NCI-H748 (cell line): Measurements from ENCODE around the gene STK39.
A peak's percentile ranks its signal among the peaks of the same experiment; 100 is the strongest.
"Not testable (repeated sequence)": the region's sequence is repeated elsewhere in the genome, so short reads cannot be mapped to it uniquely, and the experiment has no call there.

Source experiments
- DNase-seq: peaks from one replicate; lab custom pipeline; 2025; ENCODE audit not compliant: unreplicated experiment; lab: John Stamatoyannopoulos, UW

The STK39 gene

GRCh38 chr2:168140892-168141291 is 106.5 kb downstream of the STK39 start:
- DNase-seq = no peak

- DNase-seq = no peak
Measured at GRCh38 chr2:168139852-168140251, 107.5 kb downstream of the STK39 start.

- DNase-seq = peak; percentile 36
Measured at GRCh38 chr2:168138901-168139300, 108.5 kb downstream of the STK39 start.

- DNase-seq = no peak
Measured at GRCh38 chr2:168138374-168138773, 109.0 kb downstream of the STK39 start.

GRCh38 chr2:168137510-168138180 is 109.8 kb downstream of the STK39 start:
- DNase-seq = peak; percentile 33

GRCh38 chr2:168136392-168136977 is 110.9 kb downstream of the STK39 start:
- DNase-seq = peak; percentile 38

- no peak for DNase-seq
Measured at GRCh38 chr2:168135630-168136029, 111.8 kb downstream of the STK39 start.

GRCh38 chr2:168135121-168135520 is 112.3 kb downstream of the STK39 start:
- no peak for DNase-seq

GRCh38 chr2:168134485-168134884 is 112.9 kb downstream of the STK39 start:
- DNase-seq = no peak

- DNase-seq = no peak
Measured at GRCh38 chr2:168132389-168132788, 115.0 kb downstream of the STK39 start.

- DNase-seq = no peak
Measured at GRCh38 chr2:168130346-168130745, 117.0 kb downstream of the STK39 start.

GRCh38 chr2:168127371-168127770 is 120.0 kb downstream of the STK39 start:
- DNase-seq = no peak

GRCh38 chr2:168122210-168122609 is 125.2 kb downstream of the STK39 start:
- DNase-seq = not testable (repeated sequence)

- peak; percentile 41 for DNase-seq
Measured at GRCh38 chr2:168120730-168121129, 126.7 kb downstream of the STK39 start.

- DNase-seq = peak; percentile 3
Measured at GRCh38 chr2:168120310-168120709, 127.1 kb downstream of the STK39 start.

- DNase-seq = peak; percentile 71
Measured at GRCh38 chr2:168119515-168120141, 127.8 kb downstream of the STK39 start.

GRCh38 chr2:168118733-168119514 is 128.5 kb downstream of the STK39 start:
- DNase-seq = peak; percentile 80

GRCh38 chr2:168116448-168116847 is 130.9 kb downstream of the STK39 start:
- peak; percentile 6 for DNase-seq

- no peak for DNase-seq
Measured at GRCh38 chr2:168114619-168115018, 132.8 kb downstream of the STK39 start.

GRCh38 chr2:168114040-168114439 is 133.4 kb downstream of the STK39 start:
- no peak for DNase-seq

GRCh38 chr2:168107322-168107721 is 140.1 kb downstream of the STK39 start:
- DNase-seq = no peak
